Endothelial cell of umbilical vein (primary cell): ENCODE results near the gene SLC12A4. TPM values are rescaled to one million over a fixed set of nuclear protein-coding genes. Genes with fewer than 3 reads are reported as not detected.

Source experiments
- BruUV-seq: library from RNA; stranded (reverse); fragments of 400-500 nt; replicated peaks from 2 replicates; lab custom pipeline; 2021; lab: Mats Ljungman, UMichigan
- CTCF ChIA-PET: fragments of 300-600, 350-600 bp; sonication (Branson Sonifier 250); formaldehyde crosslinking; loops from one replicate; lab custom pipeline; 2021; ENCODE audit warnings: antibody characterized with exemption, inconsistent platforms; lab: Charles Lee
- POLR2A ChIA-PET: fragments of 300-600, 350-600 bp; sonication (Branson Sonifier 250); formaldehyde crosslinking; loops from one replicate; lab custom pipeline; 2021; ENCODE audit warnings: antibody characterized with exemption, inconsistent platforms; lab: Charles Lee
- DNase-seq: peaks from one replicate; pipeline ENCODE4 v3.0.0-alpha.2; 2011; ENCODE audit warnings: low read depth, low spot score
- FAIRE-seq: peaks from 2 replicates; lab custom pipeline; 2011; peaks lifted over from hg19 to GRCh38; lab: Jason Lieb, UNC
- H2AFZ ChIP-seq: 2 replicates; pipeline ENCODE4 v1.6.0; 2012; ENCODE audit warnings: low read depth, low read length, control low read depth, inconsistent platforms
- H3K27ac ChIP-seq: 2 replicates; pipeline ENCODE4 v1.5.1; 2011; ENCODE audit warnings: low read depth, mild to moderate bottlenecking, control low read depth, low read length, moderate library complexity; ENCODE audit not compliant: insufficient read depth
- H3K27me3 ChIP-seq, 2 experiments: 2 replicates each; pipeline versions ENCODE4 v1.6.0 to v1.6.1; 2011; ENCODE audit warnings: low read length in 2 of 2, mixed read lengths in 1 of 2; ENCODE audit not compliant: control insufficient read depth in 2 of 2, insufficient read depth in 2 of 2
- H3K36me3 ChIP-seq, 2 experiments: 2 replicates in 1 of 2; 3 replicates in 1 of 2; pipeline ENCODE4 v1.5.1; 2011; ENCODE audit warnings: low read length in 2 of 2, mild to moderate bottlenecking in 1 of 2, moderate library complexity in 1 of 2; ENCODE audit not compliant: control insufficient read depth in 2 of 2, insufficient read depth in 2 of 2; ENCODE audit errors: extremely low read depth in 1 of 2
- H3K4me1 ChIP-seq: 3 replicates; pipeline ENCODE4 v1.5.1; 2011; ENCODE audit warnings: mild to moderate bottlenecking, low read length; ENCODE audit not compliant: control insufficient read depth, insufficient read depth; ENCODE audit errors: extremely low read depth
- H3K4me2 ChIP-seq: 2 replicates; pipeline ENCODE4 v1.6.1; 2011; ENCODE audit warnings: low read length, control low read depth, mixed read lengths; ENCODE audit not compliant: insufficient read depth
- H3K4me3 ChIP-seq, 3 experiments: fragments of 200-600 bp in 1 of 3; sonication (generic), shearing (Covaris generic) in 1 of 3; replicated peaks in 1 of 3; 2 replicates each; pipeline ENCODE4 v1.5.1; 2011 to 2016; ENCODE audit warnings: control low read depth in 3 of 3, low read length in 3 of 3, mild to moderate bottlenecking in 2 of 3, inconsistent platforms in 1 of 3, low read depth in 1 of 3, moderate library complexity in 1 of 3; ENCODE audit not compliant: insufficient read depth in 1 of 3
- H3K79me2 ChIP-seq: 2 replicates; pipeline ENCODE4 v1.6.0; 2012; ENCODE audit warnings: low read length, inconsistent platforms; ENCODE audit not compliant: control insufficient read depth, insufficient read depth
- H3K9ac ChIP-seq: replicated peaks from 2 replicates; pipeline ENCODE3; 2011; ENCODE audit warnings: low read length, control low read depth; ENCODE audit not compliant: insufficient read depth; ENCODE audit errors: extremely low read depth
- H3K9me1 ChIP-seq: replicated peaks from 3 replicates; pipeline ENCODE4 v1.6.0; 2011; ENCODE audit warnings: mild to moderate bottlenecking, low read length; ENCODE audit not compliant: control insufficient read depth, insufficient read depth; ENCODE audit errors: extremely low read depth
- H3K9me3 ChIP-seq: replicated peaks from 2 replicates; pipeline ENCODE4 v1.5.1; 2012; ENCODE audit warnings: low read length, inconsistent platforms; ENCODE audit not compliant: control insufficient read depth, insufficient read depth
- H4K20me1 ChIP-seq: replicated peaks from 2 replicates; pipeline ENCODE3; 2011; ENCODE audit warnings: mild to moderate bottlenecking, low read length; ENCODE audit not compliant: control insufficient read depth, insufficient read depth; ENCODE audit errors: extremely low read depth
- EZH2 ChIP-seq: IDR thresholded peaks from 2 replicates; pipeline ENCODE4 v1.6.1; 2012; ENCODE audit warnings: borderline replicate concordance, low read depth, mild to moderate bottlenecking, moderate library complexity, low read length, inconsistent platforms; ENCODE audit not compliant: severe bottlenecking
- FOS ChIP-seq: IDR thresholded peaks from 2 replicates; pipeline ENCODE4 v1.6.1; 2011; ENCODE audit warnings: mild to moderate bottlenecking, low read length, moderate library complexity, borderline replicate concordance; ENCODE audit not compliant: insufficient read depth
- GATA2 ChIP-seq: IDR thresholded peaks from 2 replicates; pipeline ENCODE4 v1.7.0; 2011; ENCODE audit warnings: low read depth, mild to moderate bottlenecking, moderate library complexity, mixed read lengths, low read length; ENCODE audit not compliant: insufficient read length, insufficient read depth
- JUN ChIP-seq: IDR thresholded peaks from 2 replicates; pipeline ENCODE4 v1.6.1; 2011; ENCODE audit warnings: borderline replicate concordance, low read depth; ENCODE audit not compliant: insufficient read length, insufficient read depth
- MYC ChIP-seq: IDR thresholded peaks from one replicate; pipeline ENCODE4 v1.6.1; 2011; ENCODE audit warnings: mild to moderate bottlenecking, low read depth, low read length
- POLR2A ChIP-seq: IDR thresholded peaks from 2 replicates; pipeline ENCODE4 v1.6.1; 2012; ENCODE audit warnings: low read depth, mild to moderate bottlenecking, control low read depth, low read length
- POLR2AphosphoS5 ChIP-seq: IDR thresholded peaks from 2 replicates; pipeline ENCODE4 v1.6.1; 2012; ENCODE audit warnings: low read depth, mild to moderate bottlenecking, control low read depth, low read length, moderate library complexity; ENCODE audit not compliant: insufficient read depth
- dilution Hi-C: fragments of 300-500 bp; cut with MboI; formaldehyde crosslinking; loops from one replicate; pipeline ENCODE4 v1.15.0; 2019; ENCODE audit warnings: low sequenced_read_pairs; ENCODE audit not compliant: extremely low pct_ligation_motif_present
- intact Hi-C: fragments of 100-400 bp; cut with micrococcal nuclease; formaldehyde crosslinking; loops from one replicate; pipeline ENCODE4 v1.10.0; 2022
- polyA plus RNA-seq, 4 experiments: library from polyadenylated mRNA; depleted of rRNA in 3 of 4; stranded (reverse) in 3 of 4; unstranded in 1 of 4; fragments of >200 nt; gene quantifications; 2 replicates each; pipeline versions ENCODE4 v1.2.1 to v1.2.3, GENCODE V29; 2011 to 2012; ENCODE audit warnings: missing spikeins in 1 of 4
- total RNA-seq: library from RNA; stranded (reverse); gene quantifications from 2 replicates; pipeline ENCODE4 v1.2.3, GENCODE V29; 2021
- TF ChIP-seq, protein P1 (sequence below): IDR thresholded peaks from 2 replicates; pipeline ENCODE4 v1.6.1; 2011; ENCODE audit not compliant: insufficient read depth, insufficient read length

Gene SLC12A4
- total and polyA plus RNA-seq, 2 donors (not counting 3 experiments of a cell fraction or from before 2014, with no cell fraction given) = 110 to 114 TPM

DNA sequence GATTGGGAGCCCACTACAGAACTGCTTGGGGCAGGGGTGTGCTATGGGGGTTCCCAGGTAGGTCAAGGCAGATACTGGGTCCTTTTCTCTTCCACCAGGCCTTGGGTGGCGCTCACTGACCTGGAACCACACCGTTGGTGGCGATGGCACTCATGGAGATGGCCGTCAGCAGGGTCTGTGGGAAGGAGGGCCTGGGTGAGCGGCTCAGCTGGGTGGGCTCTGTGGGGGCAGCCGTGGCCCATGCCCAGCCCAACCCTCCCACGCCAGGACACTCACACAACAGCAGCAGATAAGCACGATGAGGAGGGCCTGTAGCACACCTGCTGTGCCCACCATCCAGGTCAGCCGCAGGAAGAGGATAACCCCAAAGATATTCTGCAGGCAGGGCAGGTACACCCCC lies 10.8 kb downstream of the SLC12A4 start:
- no peak for TF ChIP-seq MYC
- TF ChIP-seq POLR2A = no peak
- TF ChIP-seq, protein P1, sequence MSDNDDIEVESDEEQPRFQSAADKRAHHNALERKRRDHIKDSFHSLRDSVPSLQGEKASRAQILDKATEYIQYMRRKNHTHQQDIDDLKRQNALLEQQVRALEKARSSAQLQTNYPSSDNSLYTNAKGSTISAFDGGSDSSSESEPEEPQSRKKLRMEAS = no peak
- TF ChIP-seq FOS = no peak
- TF ChIP-seq JUN = no peak
- no peak for TF ChIP-seq GATA2
- TF ChIP-seq POLR2AphosphoS5 = no peak
- no peak for TF ChIP-seq EZH2
- peaks cover 17 to 61% of the 10 kb centered on the region in 2 experiments for H3K36me3 ChIP-seq
- CTCF ChIA-PET = no interaction called here
- H3K4me3 ChIP-seq = no peak overlapping the region
- no peaks in the 10 kb centered on the region for H3K4me1 ChIP-seq
- FAIRE-seq (no peak), DNase-seq (no peak)
- H3K9ac ChIP-seq = no peak overlapping the region
- dilution Hi-C loops (no loop called here), intact Hi-C loops (no loop called here)
- H3K27me3 ChIP-seq = no peaks in the 10 kb centered on the region
- no TSS peak for BruUV-seq
- no peaks in the 10 kb centered on the region for H3K9me3 ChIP-seq
- H3K27ac ChIP-seq = no peak overlapping the region
- H2AFZ ChIP-seq = no peak overlapping the region
- H3K79me2 ChIP-seq = peaks cover 2% of the 10 kb centered on the region
- no peaks in the 10 kb centered on the region for H3K9me1 ChIP-seq
- H3K4me2 ChIP-seq = no peak overlapping the region
- H4K20me1 ChIP-seq = no peaks in the 10 kb centered on the region
- POLR2A ChIA-PET = interaction anchor here (0.7 kb wide), 1 partner anchor 223 kb away, joined by 4 read pairs; no protein-coding TSS in a partner anchor
